HEK293T (cell line): ENCODE results near the gene BPGM.

Experiments
- BHLHE40 ChIP-seq: fragments of 450-650 bp; IDR thresholded peaks from 2 replicates; pipeline ENCODE4 v1.6.1; 2016; ENCODE audit warnings: mild to moderate bottlenecking, moderate library complexity, borderline replicate concordance
- CTBP1 ChIP-seq: fragments of 450-650 bp; IDR thresholded peaks from 2 replicates; pipeline ENCODE4 v1.6.1; 2016; ENCODE audit warnings: borderline replicate concordance
- FOXA1 ChIP-seq: fragments of 450-650 bp; IDR thresholded peaks from 2 replicates; pipeline ENCODE4 v1.6.1; 2016; ENCODE audit warnings: mild to moderate bottlenecking
- FOXK2 ChIP-seq: fragments of 450-650 bp; IDR thresholded peaks from 2 replicates; pipeline ENCODE4 v1.6.1; 2016; ENCODE audit warnings: mild to moderate bottlenecking
- FOXM1 ChIP-seq: fragments of 450-650 bp; IDR thresholded peaks from 2 replicates; pipeline ENCODE4 v1.6.1; 2017; ENCODE audit warnings: mild to moderate bottlenecking, borderline replicate concordance
- HDGF ChIP-seq: fragments of 450-650 bp; IDR thresholded peaks from 2 replicates; pipeline ENCODE4 v1.6.1; 2017; ENCODE audit warnings: antibody characterized with exemption, borderline replicate concordance
- L3MBTL2 ChIP-seq: fragments of 450-650 bp; conservative IDR thresholded peaks from 2 replicates; pipeline ENCODE4 v1.6.1; 2016; ENCODE audit warnings: mild to moderate bottlenecking
- SP1 ChIP-seq: fragments of 450-650 bp; IDR thresholded peaks from 2 replicates; pipeline ENCODE4 v1.6.1; 2017
- SUZ12 ChIP-seq: fragments of 450-650 bp; IDR thresholded peaks from 2 replicates; pipeline ENCODE4 v1.6.1; 2016; ENCODE audit warnings: mild to moderate bottlenecking
- TARDBP ChIP-seq: fragments of 450-650 bp; IDR thresholded peaks from 2 replicates; pipeline ENCODE4 v1.6.1; 2016
- TF ChIP-seq, protein P1 (sequence below): fragments of 450-650 bp; IDR thresholded peaks from 2 replicates; pipeline ENCODE4 v1.6.1; 2016

DNA sequence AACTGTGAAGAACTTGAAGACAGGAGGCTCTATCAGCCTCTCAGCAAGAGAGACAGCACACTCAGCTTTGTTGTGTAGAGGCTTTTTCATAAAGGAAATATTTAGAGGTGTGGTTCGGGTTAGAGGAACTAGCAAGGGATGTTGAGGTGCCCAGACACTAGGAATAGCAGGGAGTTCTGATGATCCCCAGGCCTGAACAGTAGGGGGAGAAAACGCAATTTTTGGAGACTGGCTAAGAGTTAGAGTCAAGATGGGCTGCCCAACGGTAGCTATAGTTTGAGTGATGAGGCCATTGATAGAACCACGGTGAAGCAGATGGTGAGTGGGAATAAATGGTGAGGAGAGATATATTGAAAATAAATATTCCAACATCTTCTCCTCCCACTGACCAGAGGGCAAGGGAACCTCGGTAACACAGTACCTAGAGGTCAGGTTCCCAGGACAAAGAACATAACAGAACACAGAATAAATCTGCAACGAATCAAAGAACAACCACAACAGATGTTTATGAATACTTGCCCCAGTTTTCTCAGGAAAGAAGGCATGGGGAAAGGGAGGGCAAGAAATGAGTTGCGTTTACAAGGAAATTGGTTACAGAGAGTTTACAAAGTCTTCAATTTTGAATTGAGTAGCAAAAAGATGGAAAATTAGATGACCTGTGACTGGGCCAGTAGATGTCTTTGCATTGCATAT is 24.2 kb upstream of the BPGM start:
- no peak for TF ChIP-seq BHLHE40
- TF ChIP-seq FOXM1: no peak
- no peak for TF ChIP-seq SP1
- no peak for TF ChIP-seq HDGF
- no peak for TF ChIP-seq TARDBP
- TF ChIP-seq FOXA1: no peak
- no peak for TF ChIP-seq SUZ12
- no peak for TF ChIP-seq L3MBTL2
- TF ChIP-seq, protein P1, sequence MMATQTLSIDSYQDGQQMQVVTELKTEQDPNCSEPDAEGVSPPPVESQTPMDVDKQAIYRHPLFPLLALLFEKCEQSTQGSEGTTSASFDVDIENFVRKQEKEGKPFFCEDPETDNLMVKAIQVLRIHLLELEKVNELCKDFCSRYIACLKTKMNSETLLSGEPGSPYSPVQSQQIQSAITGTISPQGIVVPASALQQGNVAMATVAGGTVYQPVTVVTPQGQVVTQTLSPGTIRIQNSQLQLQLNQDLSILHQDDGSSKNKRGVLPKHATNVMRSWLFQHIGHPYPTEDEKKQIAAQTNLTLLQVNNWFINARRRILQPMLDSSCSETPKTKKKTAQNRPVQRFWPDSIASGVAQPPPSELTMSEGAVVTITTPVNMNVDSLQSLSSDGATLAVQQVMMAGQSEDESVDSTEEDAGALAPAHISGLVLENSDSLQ: no peak
- TF ChIP-seq CTBP1: no peak
- no peak for TF ChIP-seq FOXK2
